ENCODE data around the gene AFF3.

DNA sequence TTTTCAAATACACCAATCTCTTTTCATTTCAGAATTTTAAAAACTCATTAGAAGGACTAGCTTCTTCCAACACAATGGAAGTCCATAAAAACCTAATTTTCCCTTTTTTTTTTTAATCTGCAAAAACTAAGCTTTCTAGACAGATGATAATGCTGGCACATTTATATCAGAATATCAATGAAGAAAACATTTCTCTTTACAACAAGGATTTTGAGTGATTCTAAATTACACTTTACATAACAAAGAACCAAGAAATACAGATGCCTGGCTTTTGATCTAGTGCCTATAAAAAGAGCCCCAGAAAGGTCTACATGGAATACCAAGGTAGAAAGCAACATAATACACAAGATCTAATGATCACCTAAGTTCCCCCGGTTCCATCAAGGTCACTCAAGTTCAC, 108.0 kb downstream of the AFF3 start:
- TF ChIP-seq, protein P1, sequence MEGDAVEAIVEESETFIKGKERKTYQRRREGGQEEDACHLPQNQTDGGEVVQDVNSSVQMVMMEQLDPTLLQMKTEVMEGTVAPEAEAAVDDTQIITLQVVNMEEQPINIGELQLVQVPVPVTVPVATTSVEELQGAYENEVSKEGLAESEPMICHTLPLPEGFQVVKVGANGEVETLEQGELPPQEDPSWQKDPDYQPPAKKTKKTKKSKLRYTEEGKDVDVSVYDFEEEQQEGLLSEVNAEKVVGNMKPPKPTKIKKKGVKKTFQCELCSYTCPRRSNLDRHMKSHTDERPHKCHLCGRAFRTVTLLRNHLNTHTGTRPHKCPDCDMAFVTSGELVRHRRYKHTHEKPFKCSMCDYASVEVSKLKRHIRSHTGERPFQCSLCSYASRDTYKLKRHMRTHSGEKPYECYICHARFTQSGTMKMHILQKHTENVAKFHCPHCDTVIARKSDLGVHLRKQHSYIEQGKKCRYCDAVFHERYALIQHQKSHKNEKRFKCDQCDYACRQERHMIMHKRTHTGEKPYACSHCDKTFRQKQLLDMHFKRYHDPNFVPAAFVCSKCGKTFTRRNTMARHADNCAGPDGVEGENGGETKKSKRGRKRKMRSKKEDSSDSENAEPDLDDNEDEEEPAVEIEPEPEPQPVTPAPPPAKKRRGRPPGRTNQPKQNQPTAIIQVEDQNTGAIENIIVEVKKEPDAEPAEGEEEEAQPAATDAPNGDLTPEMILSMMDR (IDR thresholded peaks at IDR 0.05): no peak
- TF ChIP-seq ZFX (IDR thresholded peaks at IDR 0.05; ENCODE audit: borderline replicate concordance): no peak

Measured in 22Rv1 (cell line).